ENCODE data around the gene SCAF4. TPM values are rescaled to one million over a fixed set of nuclear protein-coding genes. Genes with fewer than 3 reads are reported as not detected.

Gene SCAF4
- total RNA-seq, 2 donors from 2014 or later: 15.4 to 27.5 TPM

DNA sequence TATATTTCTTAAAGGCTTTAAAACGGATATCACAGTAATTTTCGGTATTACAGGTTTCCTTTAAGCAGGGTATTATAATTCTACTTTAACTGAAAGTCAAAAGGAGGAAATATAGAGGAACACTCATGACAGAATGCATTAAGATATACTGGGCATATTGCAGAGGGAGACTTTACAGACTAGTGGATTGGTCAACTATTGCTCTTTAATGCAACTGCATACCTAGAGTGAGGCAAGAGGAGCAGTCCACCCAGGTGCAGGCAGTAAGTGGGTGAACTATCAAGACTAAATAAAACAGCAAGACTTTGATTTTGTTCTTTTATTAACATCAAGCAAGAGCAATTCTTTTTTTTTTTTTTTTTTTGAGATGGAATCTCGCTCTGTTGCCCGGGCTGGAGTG, 10.5 kb downstream of the SCAF4 start:
- Histone ChIP-seq H3K27ac (no peak overlapping the region), H3K4me3 (no peak overlapping the region), H3K9me3 (no peaks in the 10 kb centered on the region), H3K27me3 (replicated peaks; ENCODE audit: insufficient read depth) (no peaks in the 10 kb centered on the region), H3K4me1 (ENCODE audit: control insufficient read depth in 1 of 2, low read depth in 2 of 2) (peaks cover 0 to 8% of the 10 kb centered on the region in 2 donors), H3K36me3 (no peaks in the 10 kb centered on the region)
- TF ChIP-seq CTCF (IDR thresholded peaks at IDR 0.05): no peak
- ATAC-seq (ENCODE audit: insufficient number of reproducible peaks, low FRiP score, low read depth) (no peak), DNase-seq (ENCODE audit: low spot score) (no peak)

DNA sequence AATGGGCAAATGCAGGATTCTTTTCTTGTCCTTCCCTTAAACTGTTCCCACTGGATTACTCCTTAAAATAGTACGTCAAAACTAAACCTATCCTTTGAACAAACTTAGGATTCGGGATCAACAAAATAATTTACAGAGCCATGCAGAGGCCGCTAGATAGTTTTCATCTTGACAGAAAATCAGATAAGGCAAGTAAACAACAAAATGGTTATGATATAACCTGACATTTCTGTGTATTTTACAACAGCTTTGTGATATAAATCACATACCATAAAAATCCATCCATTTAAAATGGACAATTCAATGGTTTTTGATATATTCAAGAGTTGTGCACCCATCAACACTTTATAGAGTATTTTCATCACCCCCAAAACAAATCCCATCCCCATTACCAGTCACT, 11.2 kb downstream of the SCAF4 start:
- ATAC-seq (ENCODE audit: insufficient number of reproducible peaks, low FRiP score, low read depth) (no peak), DNase-seq (ENCODE audit: low spot score) (no peak)
- TF ChIP-seq CTCF (IDR thresholded peaks at IDR 0.05): no peak
- H3K27ac ChIP-seq: no peak overlapping the region
- H3K9me3 ChIP-seq: no peaks in the 10 kb centered on the region
- H3K4me3 ChIP-seq: no peak overlapping the region
- H3K36me3 ChIP-seq: no peaks in the 10 kb centered on the region
- peaks cover 5 to 12% of the 10 kb centered on the region in 2 donors for H3K4me1 ChIP-seq (ENCODE audit: control insufficient read depth in 1 of 2, low read depth in 2 of 2)
- no peaks in the 10 kb centered on the region for H3K27me3 ChIP-seq (replicated peaks; ENCODE audit: insufficient read depth)

- H3K9me3 ChIP-seq: no peaks in the 10 kb centered on the region
- DNase-seq (ENCODE audit: low spot score): no peak
- peaks cover 9 to 11% of the 10 kb centered on the region in 2 donors for H3K4me1 ChIP-seq (ENCODE audit: control insufficient read depth in 1 of 2, low read depth in 2 of 2)
- no peak overlapping the region for H3K4me3 ChIP-seq
- no peak for TF ChIP-seq CTCF (IDR thresholded peaks at IDR 0.05)
- no peaks in the 10 kb centered on the region for H3K27me3 ChIP-seq (replicated peaks; ENCODE audit: insufficient read depth)
- ATAC-seq (ENCODE audit: insufficient number of reproducible peaks, low FRiP score, low read depth): no peak
- no peaks in the 10 kb centered on the region for H3K36me3 ChIP-seq
- no peak overlapping the region for H3K27ac ChIP-seq
Observed at GRCh38 chr21:31720330-31720729, 11.6 kb downstream of the SCAF4 start.

DNA sequence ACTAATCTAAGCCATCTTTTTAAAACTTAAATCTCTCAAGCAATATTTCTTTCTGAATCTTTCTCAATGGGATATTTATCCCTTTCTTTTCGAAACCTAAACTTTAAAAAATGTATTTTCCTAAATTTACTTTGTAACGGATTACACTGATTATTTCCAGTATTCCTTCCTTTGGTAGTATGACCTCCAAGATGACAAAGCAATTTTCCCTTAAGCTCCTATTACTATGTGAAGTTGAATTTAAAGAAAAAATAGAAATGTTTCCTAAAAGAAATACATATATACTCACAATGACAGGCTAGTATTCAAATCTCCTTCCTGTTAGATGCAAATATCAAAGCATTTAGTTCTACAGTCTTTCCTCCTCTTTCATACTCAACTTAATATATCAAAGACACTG, 15.8 kb downstream of the SCAF4 start:
- H3K4me1 ChIP-seq (ENCODE audit: control insufficient read depth in 1 of 2, low read depth in 2 of 2): peaks cover 21 to 43% of the 10 kb centered on the region in 2 donors

GRCh38 chr21:31714741-31715365, 17.1 kb downstream of the SCAF4 start:
- DNase-seq (ENCODE audit: low spot score) (no peak), ATAC-seq (ENCODE audit: insufficient number of reproducible peaks, low FRiP score, low read depth) (no peak)
- H3K4me3 ChIP-seq: no peak overlapping the region
- H3K9me3 ChIP-seq: no peaks in the 10 kb centered on the region
- H3K36me3 ChIP-seq: no peaks in the 10 kb centered on the region
- no peak for TF ChIP-seq CTCF (IDR thresholded peaks at IDR 0.05)
- H3K27ac ChIP-seq: no peak overlapping the region
- H3K4me1 ChIP-seq (ENCODE audit: control insufficient read depth in 1 of 2, low read depth in 2 of 2): peaks cover 32 to 55% of the 10 kb centered on the region in 2 donors
- no peaks in the 10 kb centered on the region for H3K27me3 ChIP-seq (replicated peaks; ENCODE audit: insufficient read depth)

More for the DNA sequence above, 15.8 kb downstream of the SCAF4 start:
- H3K36me3 ChIP-seq: no peaks in the 10 kb centered on the region
- H3K4me3 ChIP-seq: no peak overlapping the region
- DNase-seq (ENCODE audit: low spot score) (no peak), ATAC-seq (ENCODE audit: insufficient number of reproducible peaks, low FRiP score, low read depth) (no peak)
- no peaks in the 10 kb centered on the region for H3K27me3 ChIP-seq (replicated peaks; ENCODE audit: insufficient read depth)
- no peak for TF ChIP-seq CTCF (IDR thresholded peaks at IDR 0.05)
- no peaks in the 10 kb centered on the region for H3K9me3 ChIP-seq
- H3K27ac ChIP-seq: no peak overlapping the region
